Epithelial cell of esophagus (primary cell): ENCODE measurements around the gene PLVAP.
A peak's percentile ranks its signal among the peaks of the same experiment; 100 is the strongest.

ENCODE experiments used
- DNase-seq: peaks from one replicate; pipeline ENCODE4 v3.0.0; 2010; ENCODE audit warnings: low read depth
- H3K4me3 ChIP-seq: 2 replicates; pipeline ENCODE4 v1.5.1; 2011; ENCODE audit warnings: mild to moderate bottlenecking, low read length, control low read depth
- TF ChIP-seq, protein P1 (sequence below): IDR thresholded peaks from 2 replicates; pipeline ENCODE4 v1.5.1; 2011; ENCODE audit warnings: low read depth, mild to moderate bottlenecking, low read length, control low read depth, inconsistent platforms; ENCODE audit not compliant: insufficient read depth; ENCODE audit errors: missing control alignments

The PLVAP gene

DNA sequence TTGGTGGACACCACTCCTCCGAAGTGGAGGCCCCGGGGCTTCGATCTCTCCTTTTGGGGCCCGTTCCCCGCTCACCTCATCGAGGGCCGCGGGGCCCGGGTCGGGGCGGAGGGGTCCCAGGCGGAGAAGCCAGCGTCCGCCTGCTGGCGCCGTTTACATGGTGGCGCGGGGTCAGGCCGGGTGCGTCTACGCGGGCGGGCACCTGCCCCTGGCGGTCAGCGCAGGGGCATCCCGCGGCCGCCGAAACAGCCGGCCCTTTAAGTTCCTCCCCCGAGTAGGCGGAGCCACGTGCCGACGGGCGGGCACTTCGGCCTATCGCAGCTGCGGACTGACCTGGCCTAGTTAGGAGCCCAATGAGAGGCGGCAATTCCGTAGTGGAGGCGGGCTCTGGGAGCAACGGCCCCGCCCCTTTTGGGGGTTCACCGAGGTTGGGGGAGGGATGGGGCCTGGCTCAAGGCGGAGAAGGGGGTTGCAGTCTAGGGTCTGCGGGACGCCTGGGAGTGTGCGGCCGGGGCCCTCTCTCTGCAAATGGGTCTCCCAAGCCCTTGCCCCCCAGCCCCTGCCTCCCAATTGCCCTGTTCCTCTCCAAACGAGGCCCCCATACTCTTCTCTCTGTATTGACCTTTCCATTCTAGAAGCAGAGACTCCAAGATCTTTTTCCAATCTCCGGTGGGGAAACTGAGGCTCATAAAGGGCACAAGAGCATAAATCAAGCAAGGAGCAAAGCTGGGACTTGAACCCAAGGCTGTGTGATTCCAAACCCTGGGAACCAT, 73.8 kb downstream of the PLVAP start, which contains the start of gene ABHD8:
TSS of gene ABHD8 (minus strand) at position 259 of the 773 bp plus-strand sequence. CDS start 1,809 bp downstream, outside the sequence.
- peak; percentile 96 for DNase-seq
- H3K4me3 ChIP-seq = peak within 1 kb of the TSS; percentile 69
- TF ChIP-seq, protein P1, sequence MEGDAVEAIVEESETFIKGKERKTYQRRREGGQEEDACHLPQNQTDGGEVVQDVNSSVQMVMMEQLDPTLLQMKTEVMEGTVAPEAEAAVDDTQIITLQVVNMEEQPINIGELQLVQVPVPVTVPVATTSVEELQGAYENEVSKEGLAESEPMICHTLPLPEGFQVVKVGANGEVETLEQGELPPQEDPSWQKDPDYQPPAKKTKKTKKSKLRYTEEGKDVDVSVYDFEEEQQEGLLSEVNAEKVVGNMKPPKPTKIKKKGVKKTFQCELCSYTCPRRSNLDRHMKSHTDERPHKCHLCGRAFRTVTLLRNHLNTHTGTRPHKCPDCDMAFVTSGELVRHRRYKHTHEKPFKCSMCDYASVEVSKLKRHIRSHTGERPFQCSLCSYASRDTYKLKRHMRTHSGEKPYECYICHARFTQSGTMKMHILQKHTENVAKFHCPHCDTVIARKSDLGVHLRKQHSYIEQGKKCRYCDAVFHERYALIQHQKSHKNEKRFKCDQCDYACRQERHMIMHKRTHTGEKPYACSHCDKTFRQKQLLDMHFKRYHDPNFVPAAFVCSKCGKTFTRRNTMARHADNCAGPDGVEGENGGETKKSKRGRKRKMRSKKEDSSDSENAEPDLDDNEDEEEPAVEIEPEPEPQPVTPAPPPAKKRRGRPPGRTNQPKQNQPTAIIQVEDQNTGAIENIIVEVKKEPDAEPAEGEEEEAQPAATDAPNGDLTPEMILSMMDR = no peak

DNA sequence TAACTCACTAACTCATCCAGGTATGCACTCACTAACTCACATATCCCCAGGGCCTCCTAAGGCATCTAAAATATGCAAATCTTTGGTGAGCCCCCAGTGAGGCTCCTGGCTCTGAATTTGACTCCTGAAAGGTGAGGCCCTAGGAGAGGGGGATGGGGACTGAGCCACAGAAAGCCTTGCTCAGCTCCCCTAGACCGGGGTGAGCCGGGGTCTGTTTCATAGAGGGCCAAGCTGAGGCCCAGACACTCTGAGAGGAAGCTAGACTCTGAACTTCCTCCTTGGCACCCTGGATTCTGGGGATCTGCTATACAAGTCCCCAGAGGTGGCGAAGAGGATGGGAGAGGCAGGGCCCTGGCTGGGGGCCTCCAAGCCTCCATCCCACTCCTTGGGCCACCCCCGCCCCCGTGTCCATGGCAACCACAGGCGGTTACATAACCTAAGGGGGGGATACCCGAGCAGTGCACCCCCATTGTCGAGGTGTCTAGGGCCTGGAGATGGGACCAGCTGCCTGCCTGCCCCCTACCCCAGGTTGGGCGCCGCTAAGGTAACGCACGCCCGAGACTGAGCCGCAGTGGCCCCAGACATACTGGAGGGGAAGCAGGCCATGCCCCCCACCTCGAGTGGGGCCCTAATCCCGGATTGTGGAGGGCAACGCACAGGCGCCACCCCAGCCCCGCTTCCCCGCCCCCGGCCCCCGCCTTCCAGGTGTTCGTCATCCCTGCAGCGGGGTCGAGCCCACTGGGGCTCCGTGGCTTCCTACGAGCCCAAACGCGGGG, 74.6 kb downstream of the PLVAP start:
- peak overlapping the region; percentile 69 for H3K4me3 ChIP-seq
- TF ChIP-seq, protein P1 = no peak
- no peak for DNase-seq
